Memory B cell (primary cell): Measurements from ENCODE around the gene TMEM255B.
A peak's percentile ranks its signal among the peaks of the same experiment; 100 is the strongest.
"Not testable (repeated sequence)": the region's sequence is repeated elsewhere in the genome, so short reads cannot be mapped to it uniquely, and the experiment has no call there.

Experiments used
- ATAC-seq: fragments of 150-1000 bp; cut with Tn5 transposase; 2 replicates; pipeline ENCODE4 v1.10.0; 2021; ENCODE audit warnings: low read depth, mild to moderate bottlenecking, moderate library complexity
- DNase-seq, 2 donors: peaks; one replicate each; pipeline ENCODE4 v3.0.0; 2022; ENCODE audit warnings: low spot score in 2 of 2
- H3K27ac Mint-ChIP-seq: one replicate; pipeline ENCODE4 v1.8.0; 2022; ENCODE audit warnings: mild to moderate bottlenecking, moderate library complexity, mixed read lengths
- H3K27me3 Mint-ChIP-seq: one replicate; pipeline ENCODE4 v1.8.0; 2022; ENCODE audit warnings: mixed read lengths
- H3K36me3 Mint-ChIP-seq: one replicate; pipeline ENCODE4 v1.8.0; 2022; ENCODE audit warnings: mild to moderate bottlenecking, mixed read lengths
- H3K4me1 Mint-ChIP-seq: one replicate; pipeline ENCODE4 v1.8.0; 2022; ENCODE audit warnings: mixed read lengths
- H3K4me3 Mint-ChIP-seq: one replicate; pipeline ENCODE4 v1.8.0; 2022; ENCODE audit warnings: mild to moderate bottlenecking, moderate library complexity, mixed read lengths
- H3K9me3 Mint-ChIP-seq: one replicate; pipeline ENCODE4 v1.8.0; 2022; ENCODE audit warnings: mixed read lengths

Gene TMEM255B

GRCh38 chr13:113758651-113759524 lies at the start of gene TMEM255B:
TMEM255B (plus strand) TSS chr13:113759226; CDS start chr13:113759270, 44 bp downstream.
- peaks cover 2% of the 10 kb centered on the region for H3K36me3 Mint-ChIP-seq

DNA sequence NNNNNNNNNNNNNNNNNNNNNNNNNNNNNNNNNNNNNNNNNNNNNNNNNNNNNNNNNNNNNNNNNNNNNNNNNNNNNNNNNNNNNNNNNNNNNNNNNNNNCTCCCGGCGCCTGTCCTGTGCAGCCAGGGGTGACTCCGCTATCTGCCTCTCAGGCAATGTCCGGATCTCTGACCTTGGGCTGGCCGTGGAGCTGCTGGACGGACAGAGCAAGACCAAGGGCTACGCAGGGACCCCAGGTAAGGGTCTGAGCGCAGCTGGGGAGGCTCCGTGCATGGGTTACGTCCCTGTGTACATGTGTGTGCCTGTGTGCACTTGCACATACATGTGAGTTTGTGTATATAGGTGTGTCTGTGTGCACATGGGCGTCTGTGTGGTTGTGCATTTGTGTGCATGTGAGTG lies 36.1 kb upstream of the TMEM255B start:
- Mint-ChIP-seq H3K36me3 (no peaks in the 10 kb centered on the region), H3K4me3 (no peak overlapping the region), H3K9me3 (no peaks in the 10 kb centered on the region), H3K4me1 (peaks cover 2% of the 10 kb centered on the region), H3K27me3 (no peaks in the 10 kb centered on the region), H3K27ac (no peak overlapping the region)
- ATAC-seq: no peak
- DNase-seq: no peak

More at GRCh38 chr13:113758651-113759524, at the start of gene TMEM255B:
- H3K9me3 Mint-ChIP-seq: peaks cover 5% of the 10 kb centered on the region
- H3K4me1 Mint-ChIP-seq: peaks cover 13% of the 10 kb centered on the region
- peaks cover 16% of the 10 kb centered on the region for H3K27me3 Mint-ChIP-seq
- peak; percentile 59 to 71 for DNase-seq
- peak within 1 kb of the TSS; percentile 48 for H3K27ac Mint-ChIP-seq
- peak within 1 kb of the TSS; percentile 89 for H3K4me3 Mint-ChIP-seq
- peak; percentile 87 for ATAC-seq

GRCh38 chr13:113723410-113724015 lies 35.5 kb upstream of the TMEM255B start:
- H3K9me3 Mint-ChIP-seq: no peaks in the 10 kb centered on the region
- ATAC-seq: no peak
- peaks cover 2% of the 10 kb centered on the region for H3K4me1 Mint-ChIP-seq
- no peak overlapping the region for H3K4me3 Mint-ChIP-seq
- H3K27ac Mint-ChIP-seq: no peak overlapping the region
- H3K36me3 Mint-ChIP-seq: no peaks in the 10 kb centered on the region
- no peak for DNase-seq
- H3K27me3 Mint-ChIP-seq: peaks cover 1% of the 10 kb centered on the region

DNA sequence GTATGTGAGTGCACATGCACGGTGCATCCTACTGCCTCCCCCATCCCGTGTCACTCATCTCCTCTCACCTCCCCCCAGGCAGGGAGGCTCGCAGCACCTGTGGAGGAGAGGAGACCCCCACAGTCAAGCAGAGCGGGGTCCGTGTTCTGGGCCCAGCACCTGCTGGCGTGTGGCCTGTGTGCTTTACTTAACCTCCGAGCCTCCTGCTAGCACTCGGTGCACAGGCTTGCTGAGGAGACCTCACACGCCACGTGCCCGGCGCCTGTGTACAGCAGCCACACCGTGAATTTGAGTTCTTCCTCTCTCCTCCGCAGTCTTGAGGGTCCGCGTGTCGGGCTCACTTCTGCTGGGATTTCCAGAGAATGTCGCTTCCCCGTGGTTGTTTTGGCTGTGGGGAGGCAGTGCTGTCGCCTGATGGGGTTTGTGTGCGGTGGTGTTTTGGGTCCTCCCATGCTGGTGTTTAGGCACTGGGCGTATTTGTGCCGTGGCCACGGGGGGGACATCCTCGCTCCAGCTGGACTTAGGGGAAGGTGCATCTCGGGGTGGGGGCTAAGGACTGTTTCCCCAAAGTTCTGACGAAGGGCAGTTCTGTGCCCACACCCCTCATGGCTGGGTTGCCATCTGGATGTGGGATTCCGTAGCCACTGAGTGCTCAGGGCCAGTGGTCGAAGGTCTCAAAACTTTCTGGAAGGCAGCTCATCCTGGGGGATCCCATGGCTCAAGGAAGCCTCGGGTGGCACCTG lies 34.8 kb upstream of the TMEM255B start:
- peak overlapping the region; percentile 95 for H3K27ac Mint-ChIP-seq
- DNase-seq (no peak), ATAC-seq (no peak)
- H3K36me3 Mint-ChIP-seq: no peaks in the 10 kb centered on the region
- peak overlapping the region; percentile 78 for H3K4me3 Mint-ChIP-seq
- H3K4me1 Mint-ChIP-seq: peaks cover 2% of the 10 kb centered on the region
- peaks cover 2% of the 10 kb centered on the region for H3K27me3 Mint-ChIP-seq
- H3K9me3 Mint-ChIP-seq: no peaks in the 10 kb centered on the region

- H3K27ac Mint-ChIP-seq: peak overlapping the region; percentile 95
- ATAC-seq (peak; percentile 89), DNase-seq (peak; percentile 82 to 83)
- H3K4me3 Mint-ChIP-seq: peak overlapping the region; percentile 78
- H3K36me3 Mint-ChIP-seq: no peaks in the 10 kb centered on the region
- H3K9me3 Mint-ChIP-seq: no peaks in the 10 kb centered on the region
- peaks cover 2% of the 10 kb centered on the region for H3K4me1 Mint-ChIP-seq
- peaks cover 2% of the 10 kb centered on the region for H3K27me3 Mint-ChIP-seq
Measured at GRCh38 chr13:113724780-113725315, 34.2 kb upstream of the TMEM255B start.

DNA sequence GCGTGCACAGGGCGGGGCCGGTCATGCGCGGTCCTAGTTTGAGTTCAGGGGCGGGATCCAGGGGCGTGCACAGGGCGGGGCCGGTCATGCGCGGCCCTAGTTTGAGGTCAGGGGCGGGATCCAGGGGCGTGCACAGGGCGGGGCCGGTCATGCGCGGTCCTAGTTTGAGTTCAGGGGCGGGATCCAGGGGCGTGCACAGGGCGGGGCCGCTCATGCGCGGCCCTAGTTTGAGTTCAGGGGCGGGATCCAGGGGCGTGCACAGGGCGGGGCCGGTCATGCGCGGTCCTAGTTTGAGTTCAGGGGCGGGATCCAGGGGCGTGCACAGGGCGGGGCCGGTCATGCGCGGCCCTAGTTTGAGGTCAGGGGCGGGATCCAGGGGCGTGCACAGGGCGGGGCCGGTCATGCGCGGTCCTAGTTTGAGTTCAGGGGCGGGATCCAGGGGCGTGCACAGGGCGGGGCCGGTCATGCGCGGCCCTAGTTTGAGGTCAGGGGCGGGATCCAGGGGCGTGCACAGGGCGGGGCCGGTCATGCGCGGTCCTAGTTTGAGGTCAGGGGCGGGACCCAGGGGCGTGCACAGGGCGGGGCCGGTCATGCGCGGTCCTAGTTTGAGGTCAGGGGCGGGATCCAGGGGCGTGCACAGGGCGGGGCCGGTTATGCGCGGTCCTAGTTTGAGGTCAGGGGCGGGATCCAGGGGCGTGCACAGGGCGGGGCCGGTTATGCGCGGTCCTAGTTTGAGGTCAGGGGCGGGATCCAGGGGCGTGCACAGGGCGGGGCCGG lies 33.5 kb upstream of the TMEM255B start:
- not testable (repeated sequence) for H3K9me3 Mint-ChIP-seq, H3K4me1 Mint-ChIP-seq, H3K36me3 Mint-ChIP-seq, H3K27me3 Mint-ChIP-seq, ATAC-seq
- peak in 1 of 2 donors; percentile 26 for DNase-seq
- Mint-ChIP-seq H3K4me3 (peak overlapping the region; percentile 78), H3K27ac (peak overlapping the region; percentile 95)

DNA sequence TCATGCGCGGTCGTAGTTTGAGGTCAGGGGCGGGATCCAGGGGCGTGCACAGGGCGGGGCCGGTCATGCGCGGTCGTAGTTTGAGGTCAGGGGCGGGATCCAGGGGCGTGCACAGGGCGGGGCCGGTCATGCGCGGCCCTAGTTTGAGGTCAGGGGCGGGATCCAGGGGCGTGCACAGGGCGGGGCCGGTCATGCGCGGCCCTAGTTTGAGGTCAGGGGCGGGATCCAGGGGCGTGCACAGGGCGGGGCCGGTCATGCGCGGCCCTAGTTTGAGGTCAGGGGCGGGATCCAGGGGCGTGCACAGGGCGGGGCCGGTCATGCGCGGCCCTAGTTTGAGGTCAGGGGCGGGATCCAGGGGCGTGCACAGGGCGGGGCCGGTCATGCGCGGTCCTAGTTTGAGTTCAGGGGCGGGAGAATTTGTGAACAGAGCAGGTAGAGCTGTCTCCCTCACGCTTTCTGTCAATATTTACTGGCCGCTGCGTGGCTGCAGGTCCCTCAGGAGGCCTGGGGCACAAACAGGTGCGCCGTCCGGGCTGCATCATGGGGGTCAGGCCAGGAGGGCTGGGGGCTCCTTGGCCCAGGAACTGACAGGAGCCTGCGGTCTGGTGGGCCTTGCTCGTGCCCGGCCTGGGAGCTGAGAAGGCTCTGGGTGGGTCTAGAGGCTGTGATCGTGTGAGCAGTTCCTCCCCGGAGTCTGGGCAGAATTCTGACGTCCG lies 32.8 kb upstream of the TMEM255B start:
- H3K36me3 Mint-ChIP-seq, H3K27ac Mint-ChIP-seq, H3K4me3 Mint-ChIP-seq, H3K27me3 Mint-ChIP-seq, H3K4me1 Mint-ChIP-seq, DNase-seq, ATAC-seq, H3K9me3 Mint-ChIP-seq: not testable (repeated sequence)

- Mint-ChIP-seq H3K27ac (no peak overlapping the region), H3K4me3 (no peak overlapping the region), H3K36me3 (no peaks in the 10 kb centered on the region), H3K9me3 (no peaks in the 10 kb centered on the region), H3K4me1 (peaks cover 2% of the 10 kb centered on the region), H3K27me3 (peaks cover 2% of the 10 kb centered on the region)
- no peak for ATAC-seq
- no peak for DNase-seq
Measured at GRCh38 chr13:113726961-113727411, 32.0 kb upstream of the TMEM255B start.

- Mint-ChIP-seq H3K4me1 (peaks cover 2% of the 10 kb centered on the region), H3K27ac (no peak overlapping the region), H3K36me3 (no peaks in the 10 kb centered on the region), H3K4me3 (no peak overlapping the region), H3K27me3 (peaks cover 2% of the 10 kb centered on the region), H3K9me3 (no peaks in the 10 kb centered on the region)
- ATAC-seq (no peak), DNase-seq (no peak)
Measured at GRCh38 chr13:113728571-113729054, 30.4 kb upstream of the TMEM255B start.

- H3K9me3 Mint-ChIP-seq: no peaks in the 10 kb centered on the region
- no peak overlapping the region for H3K27ac Mint-ChIP-seq
- ATAC-seq: no peak
- no peak for DNase-seq
- peaks cover 2% of the 10 kb centered on the region for H3K4me1 Mint-ChIP-seq
- peaks cover 2% of the 10 kb centered on the region for H3K27me3 Mint-ChIP-seq
- H3K4me3 Mint-ChIP-seq: no peak overlapping the region
- no peaks in the 10 kb centered on the region for H3K36me3 Mint-ChIP-seq
Measured at GRCh38 chr13:113729187-113730019, 29.6 kb upstream of the TMEM255B start.

- Mint-ChIP-seq H3K27me3 (peaks cover 2% of the 10 kb centered on the region), H3K4me1 (no peaks in the 10 kb centered on the region), H3K9me3 (no peaks in the 10 kb centered on the region), H3K27ac (no peak overlapping the region), H3K36me3 (no peaks in the 10 kb centered on the region), H3K4me3 (no peak overlapping the region)
- no peak for DNase-seq
- ATAC-seq: no peak
Measured at GRCh38 chr13:113730258-113730691, 28.8 kb upstream of the TMEM255B start.

DNA sequence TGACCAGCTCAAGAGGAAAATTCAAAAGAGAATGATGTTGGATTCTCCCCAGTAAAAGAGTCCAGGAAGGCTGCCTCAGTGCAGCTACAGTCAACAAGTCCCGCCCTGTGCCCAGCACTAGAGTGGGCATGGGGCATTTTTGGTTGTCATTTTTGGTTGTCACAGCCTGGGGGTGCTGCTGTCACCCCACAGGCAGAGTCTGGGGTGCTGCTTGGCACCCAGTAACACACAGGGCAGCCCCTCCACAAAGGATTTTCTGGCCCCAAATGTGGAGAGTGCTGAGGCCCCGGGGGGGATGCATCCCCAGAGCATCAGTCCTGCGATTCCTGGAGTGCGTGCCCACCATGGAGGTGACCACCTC lies 28.2 kb upstream of the TMEM255B start:
- Mint-ChIP-seq H3K36me3 (no peaks in the 10 kb centered on the region), H3K27me3 (peaks cover 2% of the 10 kb centered on the region), H3K9me3 (no peaks in the 10 kb centered on the region), H3K4me3 (no peak overlapping the region), H3K27ac (no peak overlapping the region), H3K4me1 (no peaks in the 10 kb centered on the region)
- ATAC-seq: peak; percentile 26
- DNase-seq: no peak
